NCI-H524 (cell line): Measurements from ENCODE around the gene ARL4D.
A peak's percentile ranks its signal among the peaks of the same experiment; 100 is the strongest.
"Not testable (repeated sequence)": the region's sequence is repeated elsewhere in the genome, so short reads cannot be mapped to it uniquely, and the experiment has no call there.

Experiments
- DNase-seq, 2 experiments: peaks; one replicate each; lab custom pipeline; 2025; lab: John Stamatoyannopoulos, UW

The ARL4D gene

DNA sequence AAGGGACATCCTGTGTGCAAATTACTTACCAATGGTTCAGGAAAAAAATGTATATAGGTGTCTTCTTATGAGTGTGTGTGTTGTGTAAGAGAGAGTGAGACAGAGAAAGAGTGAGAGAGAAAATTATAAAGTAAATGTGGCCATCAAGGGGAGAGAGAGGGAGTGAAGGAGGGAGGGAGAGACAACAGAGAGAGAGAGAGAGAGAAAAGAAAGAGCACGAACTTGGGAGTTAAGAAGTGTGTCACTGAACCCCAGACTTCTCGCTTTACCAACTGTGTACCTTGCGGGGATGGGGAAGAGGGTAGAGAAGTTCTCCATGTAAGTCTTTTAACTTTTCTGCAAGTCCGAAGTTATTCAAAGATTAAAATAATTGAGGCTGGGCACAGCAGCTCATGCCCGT lies 28.8 kb upstream of the ARL4D start:
- DNase-seq: no peak

GRCh38 chr17:43371227-43371821 lies 27.5 kb upstream of the ARL4D start:
- no peak for DNase-seq

DNA sequence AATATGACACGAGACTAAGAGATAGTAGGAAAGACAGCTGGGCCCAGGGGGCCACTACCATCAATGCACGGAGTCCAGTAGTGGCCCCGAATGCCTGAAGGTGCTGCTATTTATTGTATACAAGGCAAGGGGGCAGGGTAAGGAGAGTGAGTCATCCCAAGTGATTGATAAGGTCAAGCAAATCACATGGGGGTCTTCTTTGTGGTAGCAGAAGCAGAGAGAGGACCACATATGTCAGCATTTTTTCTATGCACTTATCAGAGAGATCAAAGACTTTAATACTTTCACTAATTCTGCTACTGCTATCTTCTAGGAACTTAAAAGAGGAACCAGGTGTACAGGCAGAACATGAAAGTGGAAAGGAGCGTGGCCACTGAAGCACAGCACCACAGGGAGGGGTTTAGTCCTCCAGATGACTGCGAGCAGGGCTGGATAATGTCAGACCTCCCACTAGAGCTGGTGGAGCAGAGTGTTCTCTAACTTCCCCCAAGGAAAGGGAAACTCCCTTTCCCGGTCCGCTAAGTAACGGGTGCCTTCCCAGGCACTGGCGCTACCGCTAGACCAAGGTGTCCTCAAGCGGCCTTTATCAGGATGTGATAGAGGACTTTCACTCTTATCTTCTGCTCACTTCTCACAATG lies 26.4 kb upstream of the ARL4D start:
- DNase-seq: no peak

GRCh38 chr17:43373356-43373755 lies 25.4 kb upstream of the ARL4D start:
- no peak for DNase-seq

- DNase-seq: not testable (repeated sequence)
These were observed 22.9 kb upstream of the ARL4D start for GRCh38 chr17:43375915-43376314.

GRCh38 chr17:43377056-43377810 lies 21.6 kb upstream of the ARL4D start:
- no peak for DNase-seq

DNA sequence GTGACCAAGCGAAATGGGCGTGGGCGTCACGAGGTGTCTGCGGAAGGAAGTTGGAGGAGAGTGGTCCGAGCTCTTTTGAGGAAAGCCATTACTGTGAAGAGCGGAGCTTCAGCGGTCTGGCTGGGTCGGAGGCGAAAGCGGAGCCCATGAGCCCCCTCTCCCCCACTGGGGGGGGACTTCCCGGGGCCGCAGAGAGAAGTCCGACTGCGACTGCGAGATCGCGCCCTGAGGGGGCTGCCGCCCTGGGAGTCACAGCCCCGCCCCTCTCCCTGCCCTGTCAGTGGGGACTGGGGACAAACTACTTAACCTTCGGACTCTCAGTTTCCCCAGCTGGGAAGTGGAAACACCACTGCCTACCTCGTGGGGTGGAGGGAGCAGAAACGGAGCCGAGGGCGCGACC lies 20.0 kb upstream of the ARL4D start:
- no peak for DNase-seq

- no peak for DNase-seq
These were observed 18.5 kb upstream of the ARL4D start for GRCh38 chr17:43380307-43380706.

- DNase-seq: no peak
These were observed 17.6 kb upstream of the ARL4D start for GRCh38 chr17:43381204-43381603.

- DNase-seq: no peak
These were observed 17.2 kb upstream of the ARL4D start for GRCh38 chr17:43381621-43382020.

- no peak for DNase-seq
These were observed 16.0 kb upstream of the ARL4D start for GRCh38 chr17:43382776-43383175.

- no peak for DNase-seq
These were observed 15.4 kb upstream of the ARL4D start for GRCh38 chr17:43383372-43383771.

GRCh38 chr17:43383826-43384475 lies 14.8 kb upstream of the ARL4D start:
- DNase-seq: no peak

DNA sequence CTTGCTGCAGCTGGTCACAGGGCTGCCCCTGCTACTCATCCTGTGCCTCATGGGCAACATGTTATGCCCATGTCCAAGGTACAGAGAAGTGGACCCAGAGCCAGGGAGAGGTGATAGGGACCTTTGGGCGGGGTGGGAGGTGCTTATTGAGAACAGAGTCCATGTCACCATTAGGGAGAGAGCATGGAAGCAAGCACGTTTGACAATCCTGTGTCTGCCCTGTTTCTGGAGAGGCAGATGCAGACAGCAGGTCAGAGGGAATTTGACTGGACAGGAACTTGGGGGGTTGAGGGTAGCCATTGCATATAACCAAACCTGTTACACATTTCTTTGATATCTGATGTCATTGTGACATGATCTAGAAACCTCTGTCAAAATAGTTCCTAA lies 14.3 kb upstream of the ARL4D start:
- no peak for DNase-seq

DNA sequence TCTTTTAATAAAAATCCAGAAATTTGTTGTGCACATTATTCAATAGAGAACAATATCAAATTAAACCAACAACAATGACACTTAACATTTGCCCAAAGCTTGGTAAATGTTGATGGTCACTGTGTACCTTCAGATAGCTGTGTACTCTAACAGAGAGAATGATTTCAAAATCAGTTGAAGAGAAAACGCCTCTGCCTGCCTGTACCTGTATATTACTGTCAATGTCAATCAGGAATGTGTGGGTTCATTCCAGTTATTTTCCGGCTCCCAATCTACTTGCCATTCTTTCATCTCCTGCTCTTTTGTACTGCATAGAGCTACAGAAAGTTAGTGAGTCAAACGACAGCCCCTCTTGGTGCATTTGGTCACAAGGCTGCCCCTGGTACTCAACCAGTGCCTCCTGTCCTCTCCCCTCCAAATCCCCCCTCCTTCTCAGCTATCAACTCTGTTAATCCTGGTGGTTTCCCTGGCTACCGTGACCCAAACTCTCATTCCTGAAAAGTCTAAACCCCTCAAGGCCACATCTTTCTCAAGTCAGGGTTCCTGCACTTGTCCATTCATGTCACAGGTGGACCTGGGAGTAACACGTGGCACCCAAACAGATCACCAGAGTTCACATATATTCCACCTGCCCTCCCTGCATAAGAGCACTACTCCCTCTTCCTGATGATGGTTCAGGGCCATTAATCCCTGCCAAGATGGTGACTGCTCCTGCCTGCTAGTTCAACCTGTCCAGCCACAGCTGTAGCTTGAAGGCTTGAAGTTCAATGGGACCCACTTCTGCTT lies 13.6 kb upstream of the ARL4D start:
- no peak for DNase-seq

DNA sequence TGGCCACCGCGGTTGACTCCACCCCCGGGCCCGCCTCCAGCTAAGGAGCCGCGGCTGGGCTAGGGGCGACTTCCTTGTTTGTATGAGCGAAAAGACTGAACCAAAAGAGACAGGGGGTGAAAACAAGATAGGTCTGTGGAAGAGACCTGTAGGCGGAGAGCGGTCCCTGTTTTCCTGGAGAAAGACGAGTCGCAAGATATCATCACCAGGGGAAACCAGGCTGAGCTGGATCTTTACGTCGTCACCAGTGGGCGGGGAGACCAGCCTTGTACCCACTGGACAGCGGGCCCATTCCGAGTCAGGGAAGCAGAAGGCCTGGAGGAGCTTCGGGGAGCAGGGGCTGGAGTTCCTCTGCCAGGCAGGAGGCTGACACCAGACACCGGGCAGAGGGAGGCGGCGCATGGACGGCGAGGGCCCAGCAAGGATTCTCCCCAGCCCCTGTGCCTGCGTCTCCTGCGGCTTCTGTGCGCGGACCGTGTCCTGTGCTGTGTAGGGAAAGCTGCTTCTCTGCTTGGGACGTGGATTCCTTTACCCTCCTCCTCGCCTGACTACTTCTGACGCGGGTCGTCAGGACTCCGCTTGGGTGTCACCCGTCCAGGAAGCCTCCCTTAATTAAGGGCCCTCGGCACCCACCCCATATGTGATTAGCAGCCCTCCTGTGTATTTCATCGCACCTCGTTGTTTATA lies 10.3 kb upstream of the ARL4D start:
- DNase-seq: peak; percentile 82 to 90

DNA sequence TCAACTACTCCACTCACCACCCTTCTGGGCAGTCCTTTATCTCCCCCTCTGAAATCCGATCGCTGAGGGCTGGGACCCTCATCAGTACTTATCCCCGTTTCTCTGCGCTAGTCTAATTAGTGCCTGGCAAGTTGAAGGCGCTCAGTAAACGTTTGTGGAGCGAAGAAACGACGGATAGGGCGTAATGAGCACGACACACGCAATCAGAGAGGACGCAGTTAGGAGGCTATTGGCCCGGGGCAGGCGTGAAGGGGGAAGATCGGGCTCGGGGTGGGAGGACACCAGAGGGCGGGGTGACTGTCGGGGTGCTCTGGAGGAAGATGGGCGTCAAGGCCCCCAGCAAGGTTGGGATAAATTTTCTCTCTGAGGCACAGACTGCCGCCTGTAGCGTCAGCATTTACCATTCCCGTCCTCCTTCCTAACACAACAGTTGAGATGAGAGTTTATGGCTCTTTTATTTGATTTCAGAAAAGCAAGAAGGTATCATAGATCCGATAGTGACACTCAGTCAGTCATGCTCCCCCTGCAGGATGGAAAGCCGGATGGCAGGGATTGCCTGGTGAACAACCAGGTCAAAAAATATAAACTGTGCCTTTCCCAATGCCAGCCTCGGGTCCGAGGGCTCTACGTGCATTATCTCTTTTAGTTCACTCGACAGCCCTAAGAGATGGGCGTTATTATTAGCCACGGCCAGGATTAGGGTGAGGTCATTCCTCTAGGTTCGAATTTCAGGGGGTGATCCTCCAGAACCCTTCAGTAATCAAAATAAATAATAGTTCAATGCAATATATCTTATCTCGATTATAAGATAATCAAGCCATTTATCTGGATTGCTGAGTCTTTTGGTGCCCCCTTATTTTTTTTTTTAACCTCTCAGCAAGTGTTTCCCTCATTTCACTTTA lies 9.5 kb upstream of the ARL4D start:
- peak; percentile 58 to 81 for DNase-seq

GRCh38 chr17:43392397-43392796 lies 6.4 kb upstream of the ARL4D start:
- DNase-seq: no peak

DNA sequence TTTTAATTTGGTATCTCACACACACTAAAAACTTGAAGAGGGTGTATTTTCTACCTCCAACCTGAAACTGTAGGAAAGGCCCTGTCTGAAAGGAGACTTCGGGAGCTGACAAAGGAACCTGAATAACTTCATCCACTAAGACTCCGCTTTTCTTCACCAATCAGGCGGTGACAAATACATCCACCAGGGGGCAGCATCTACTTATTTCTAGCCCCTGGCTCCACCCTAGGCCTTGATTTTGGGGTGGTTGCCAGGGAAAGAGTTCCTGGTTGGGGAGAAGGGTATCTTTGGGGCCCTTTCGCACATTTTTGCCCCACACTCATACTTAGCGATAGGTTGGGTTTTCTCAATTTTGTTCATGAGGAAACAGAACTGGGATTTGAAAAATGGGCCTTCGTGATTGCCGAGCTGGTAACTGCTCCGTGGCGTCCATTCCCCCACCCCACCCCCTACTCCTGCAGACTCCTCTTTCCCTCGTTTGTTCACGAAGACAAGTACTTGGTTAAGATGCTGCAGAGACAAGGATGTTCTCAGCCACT lies 4.8 kb upstream of the ARL4D start:
- DNase-seq: peak; percentile 87 to 91

DNA sequence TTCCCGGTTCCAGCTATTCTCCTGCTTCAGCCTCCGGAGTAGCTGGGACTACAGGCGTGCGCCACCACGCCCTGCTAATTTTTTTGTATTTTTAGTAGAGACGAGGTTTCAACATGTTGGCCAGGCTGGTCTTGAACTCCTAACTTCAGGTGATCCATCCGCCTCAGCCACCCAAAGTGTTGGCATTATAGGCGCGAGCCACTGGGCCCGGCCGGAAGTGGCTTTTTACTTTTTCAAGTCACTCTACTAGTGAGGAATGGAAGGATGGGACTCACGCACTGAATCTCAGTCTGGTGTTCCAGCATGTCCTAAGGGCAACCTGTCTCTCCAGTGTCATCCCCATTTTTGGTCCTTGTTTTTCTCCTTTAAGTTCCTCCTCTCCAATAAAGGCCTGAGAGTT lies 4.1 kb upstream of the ARL4D start:
- DNase-seq: not testable (repeated sequence)
